Mammary epithelial cell (primary cell): Measurements from ENCODE around the gene MT1E.
"Not testable (repeated sequence)": the region's sequence is repeated elsewhere in the genome, so short reads cannot be mapped to it uniquely, and the experiment has no call there.

Experiments
- EZH2 ChIP-seq: IDR thresholded peaks from 2 replicates; pipeline ENCODE4 v1.6.1; 2012; ENCODE audit warnings: low read length, inconsistent platforms, borderline replicate concordance
- TF ChIP-seq, protein P1 (sequence below), 2 donors: IDR thresholded peaks in 1 of 2; conservative IDR thresholded peaks in 1 of 2; 2 replicates each; pipeline ENCODE4 v1.5.1; 2011 to 2012; ENCODE audit warnings: inconsistent platforms in 2 of 2, low read length in 2 of 2, mild to moderate bottlenecking in 2 of 2, control low read depth in 1 of 2, low read depth in 1 of 2; ENCODE audit not compliant: insufficient read depth in 1 of 2; ENCODE audit errors: extremely low read depth in 1 of 2

DNA sequence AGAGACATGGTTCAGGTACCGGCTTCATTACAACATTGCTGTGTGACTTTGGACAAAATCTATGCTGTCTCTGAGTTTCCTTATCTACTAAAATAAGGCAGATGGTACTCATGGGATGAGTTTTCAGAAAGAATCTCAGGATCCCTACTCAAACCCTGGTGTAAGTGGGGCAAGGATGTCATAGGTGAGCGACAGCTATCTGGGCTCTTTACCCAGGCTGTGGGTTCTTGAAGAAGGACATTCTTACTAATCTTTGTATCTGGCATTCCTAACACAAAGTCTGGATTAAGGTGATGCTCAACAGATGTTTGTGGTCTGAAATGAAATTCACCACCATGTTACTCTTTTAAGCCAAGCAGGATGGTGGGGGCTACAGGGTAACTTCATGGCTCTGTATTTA is 42.7 kb upstream of the MT1E start:
- TF ChIP-seq EZH2 = not testable (repeated sequence)
- TF ChIP-seq, protein P1, sequence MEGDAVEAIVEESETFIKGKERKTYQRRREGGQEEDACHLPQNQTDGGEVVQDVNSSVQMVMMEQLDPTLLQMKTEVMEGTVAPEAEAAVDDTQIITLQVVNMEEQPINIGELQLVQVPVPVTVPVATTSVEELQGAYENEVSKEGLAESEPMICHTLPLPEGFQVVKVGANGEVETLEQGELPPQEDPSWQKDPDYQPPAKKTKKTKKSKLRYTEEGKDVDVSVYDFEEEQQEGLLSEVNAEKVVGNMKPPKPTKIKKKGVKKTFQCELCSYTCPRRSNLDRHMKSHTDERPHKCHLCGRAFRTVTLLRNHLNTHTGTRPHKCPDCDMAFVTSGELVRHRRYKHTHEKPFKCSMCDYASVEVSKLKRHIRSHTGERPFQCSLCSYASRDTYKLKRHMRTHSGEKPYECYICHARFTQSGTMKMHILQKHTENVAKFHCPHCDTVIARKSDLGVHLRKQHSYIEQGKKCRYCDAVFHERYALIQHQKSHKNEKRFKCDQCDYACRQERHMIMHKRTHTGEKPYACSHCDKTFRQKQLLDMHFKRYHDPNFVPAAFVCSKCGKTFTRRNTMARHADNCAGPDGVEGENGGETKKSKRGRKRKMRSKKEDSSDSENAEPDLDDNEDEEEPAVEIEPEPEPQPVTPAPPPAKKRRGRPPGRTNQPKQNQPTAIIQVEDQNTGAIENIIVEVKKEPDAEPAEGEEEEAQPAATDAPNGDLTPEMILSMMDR (conservative IDR thresholded peaks at IDR 0.05 in 1 of 2, IDR thresholded peaks at IDR 0.05 in 1 of 2; ENCODE audit: extremely low read depth in 1 of 2, insufficient read depth in 1 of 2, low read depth in 1 of 2, low read length in 2 of 2) = not testable (repeated sequence)
